ENCODE measurements around the gene LONP2.

GRCh38 chr16:48373258-48374029, 129.3 kb downstream of the LONP2 start:
- TF ChIP-seq CTCF (IDR thresholded peaks at IDR 0.05; ENCODE audit: poor library complexity, severe bottlenecking) (no peak), POLR2AphosphoS5 (IDR thresholded peaks at IDR 0.05) (no peak), EP300 (conservative IDR thresholded peaks at IDR 0.05; ENCODE audit: poor library complexity, severe bottlenecking) (no peak), EZH2 (IDR thresholded peaks at IDR 0.05; ENCODE audit: borderline replicate concordance, insufficient read depth, low read length, poor library complexity, severe bottlenecking) (no peak), REST (IDR thresholded peaks at IDR 0.05; ENCODE audit: borderline replicate concordance) (no peak), TAF1 (IDR thresholded peaks at IDR 0.05; ENCODE audit: low read depth) (no peak), RAD21 (conservative IDR thresholded peaks at IDR 0.05) (no peak), SMC3 (conservative IDR thresholded peaks at IDR 0.05; ENCODE audit: poor library complexity) (no peak), MXI1 (conservative IDR thresholded peaks at IDR 0.05; ENCODE audit: poor library complexity, severe bottlenecking) (no peak)

All from neural cell (in vitro differentiated cells).